LNCAP (cell line): ENCODE data around the gene ZNF532.

ENCODE experiments used
- CTCF ChIP-seq: fragments of 450-650 bp; IDR thresholded peaks from 2 replicates; pipeline ENCODE4 v1.5.1; 2017; ENCODE audit warnings: mild to moderate bottlenecking

ZNF532 gene

GRCh38 chr18:58867281-58867961 lies 2.7 kb downstream of the ZNF532 start:
- no peak for TF ChIP-seq CTCF

- no peak for TF ChIP-seq CTCF
These were observed 3.8 kb downstream of the ZNF532 start for GRCh38 chr18:58868440-58868839.

GRCh38 chr18:58870130-58870529 lies 5.5 kb downstream of the ZNF532 start:
- no peak for TF ChIP-seq CTCF

GRCh38 chr18:58870621-58871020 lies 5.9 kb downstream of the ZNF532 start:
- no peak for TF ChIP-seq CTCF

GRCh38 chr18:58871514-58872420 lies 7.1 kb downstream of the ZNF532 start:
- no peak for TF ChIP-seq CTCF

GRCh38 chr18:58878640-58879039 lies 14.0 kb downstream of the ZNF532 start:
- no peak for TF ChIP-seq CTCF

- no peak for TF ChIP-seq CTCF
These were observed 16.8 kb downstream of the ZNF532 start for GRCh38 chr18:58881477-58881876.
